Testis (tissue), 2 donors: ENCODE measurements around the gene TNFSF13.

Source experiments
- CTCF ChIP-seq, 3 experiments: fragments of 450-650 bp in 2 of 3; fragments of 200-600 bp in 1 of 3; sonication (generic) in 1 of 3; IDR thresholded peaks; one replicate each; pipeline ENCODE4 v1.5.1; 2016 to 2019; ENCODE audit warnings: antibody characterized with exemption in 3 of 3, mild to moderate bottlenecking in 2 of 3, moderate library complexity in 1 of 3
- POLR2A ChIP-seq: fragments of 450-650 bp; IDR thresholded peaks from one replicate; pipeline ENCODE4 v1.6.1; 2017; ENCODE audit warnings: antibody characterized with exemption, mild to moderate bottlenecking, moderate library complexity

- no peak for TF ChIP-seq POLR2A
- no peak for TF ChIP-seq CTCF (IDR thresholded peaks at IDR 0.05)
Measured at GRCh38 chr17:7582396-7583252, 24.1 kb downstream of the TNFSF13 start.
